ENCODE data around the gene KRT77.

KRT77 gene

DNA sequence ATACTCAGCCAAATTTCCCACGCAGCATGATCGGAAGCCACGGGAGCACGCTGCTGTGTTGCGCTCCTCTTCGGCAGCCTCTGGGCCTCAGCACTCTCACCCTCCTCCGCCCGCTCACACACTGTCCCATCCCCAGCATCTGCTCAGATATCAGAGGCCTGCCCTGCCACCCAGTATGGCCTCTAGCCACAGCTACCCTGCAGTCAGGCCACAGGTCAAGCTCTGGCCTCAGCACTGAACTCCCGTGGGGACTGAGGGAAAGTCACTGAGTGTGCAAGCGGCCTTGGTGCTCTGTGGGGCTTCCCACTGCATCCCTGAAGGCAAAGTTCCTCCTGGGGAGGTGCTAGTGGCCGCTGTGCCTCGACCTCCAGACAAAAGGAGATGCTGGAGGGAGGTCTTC is 2.0 kb downstream of the KRT77 start:
- no peak for ATAC-seq (ENCODE audit: low read depth)
- H3K9me3 ChIP-seq (ENCODE audit: severe bottlenecking) = no peaks in the 10 kb centered on the region
- H3K4me1 ChIP-seq (ENCODE audit: insufficient read depth, poor library complexity, severe bottlenecking) = no peaks in the 10 kb centered on the region
- H3K27me3 ChIP-seq (ENCODE audit: insufficient read depth, poor library complexity, severe bottlenecking) = no peaks in the 10 kb centered on the region
- H3K27ac ChIP-seq (ENCODE audit: poor library complexity, severe bottlenecking) = no peak overlapping the region
- DNase-seq (ENCODE audit: low spot score) = no peak
- H3K36me3 ChIP-seq (ENCODE audit: low read depth) = no peaks in the 10 kb centered on the region
- TF ChIP-seq, protein P1, sequence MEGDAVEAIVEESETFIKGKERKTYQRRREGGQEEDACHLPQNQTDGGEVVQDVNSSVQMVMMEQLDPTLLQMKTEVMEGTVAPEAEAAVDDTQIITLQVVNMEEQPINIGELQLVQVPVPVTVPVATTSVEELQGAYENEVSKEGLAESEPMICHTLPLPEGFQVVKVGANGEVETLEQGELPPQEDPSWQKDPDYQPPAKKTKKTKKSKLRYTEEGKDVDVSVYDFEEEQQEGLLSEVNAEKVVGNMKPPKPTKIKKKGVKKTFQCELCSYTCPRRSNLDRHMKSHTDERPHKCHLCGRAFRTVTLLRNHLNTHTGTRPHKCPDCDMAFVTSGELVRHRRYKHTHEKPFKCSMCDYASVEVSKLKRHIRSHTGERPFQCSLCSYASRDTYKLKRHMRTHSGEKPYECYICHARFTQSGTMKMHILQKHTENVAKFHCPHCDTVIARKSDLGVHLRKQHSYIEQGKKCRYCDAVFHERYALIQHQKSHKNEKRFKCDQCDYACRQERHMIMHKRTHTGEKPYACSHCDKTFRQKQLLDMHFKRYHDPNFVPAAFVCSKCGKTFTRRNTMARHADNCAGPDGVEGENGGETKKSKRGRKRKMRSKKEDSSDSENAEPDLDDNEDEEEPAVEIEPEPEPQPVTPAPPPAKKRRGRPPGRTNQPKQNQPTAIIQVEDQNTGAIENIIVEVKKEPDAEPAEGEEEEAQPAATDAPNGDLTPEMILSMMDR (IDR thresholded peaks at IDR 0.05; ENCODE audit: poor library complexity, severe bottlenecking) = no peak
- H3K4me3 ChIP-seq (ENCODE audit: severe bottlenecking) = no peak overlapping the region

DNA sequence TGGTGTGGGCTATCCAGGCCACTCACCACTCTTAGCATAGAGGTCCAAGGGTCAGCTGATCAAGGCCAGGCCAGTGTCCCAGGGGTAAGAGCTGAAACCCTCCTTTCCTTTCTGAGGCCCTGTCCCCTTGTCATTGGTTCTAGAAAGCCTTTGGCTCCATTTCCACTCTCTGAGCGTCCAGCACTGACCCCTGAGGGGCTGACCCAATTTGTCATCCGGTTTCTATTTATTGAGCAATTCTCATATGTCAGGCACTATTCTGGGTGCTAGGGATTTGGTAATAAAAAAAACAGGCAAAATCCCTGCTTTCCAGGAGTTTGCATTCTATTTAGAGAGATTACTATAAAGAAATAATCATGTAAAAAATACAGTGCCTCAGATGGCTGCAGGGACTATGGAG is 3.4 kb downstream of the KRT77 start:
- H3K4me1 ChIP-seq (ENCODE audit: insufficient read depth, poor library complexity, severe bottlenecking) = no peaks in the 10 kb centered on the region
- no peaks in the 10 kb centered on the region for H3K36me3 ChIP-seq (ENCODE audit: low read depth)
- no peaks in the 10 kb centered on the region for H3K9me3 ChIP-seq (ENCODE audit: severe bottlenecking)
- DNase-seq (ENCODE audit: low spot score) = no peak
- TF ChIP-seq, protein P1 (IDR thresholded peaks at IDR 0.05; ENCODE audit: poor library complexity, severe bottlenecking) = no peak
- no peak for ATAC-seq (ENCODE audit: low read depth)
- no peak overlapping the region for H3K4me3 ChIP-seq (ENCODE audit: severe bottlenecking)
- no peaks in the 10 kb centered on the region for H3K27me3 ChIP-seq (ENCODE audit: insufficient read depth, poor library complexity, severe bottlenecking)
- no peak overlapping the region for H3K27ac ChIP-seq (ENCODE audit: poor library complexity, severe bottlenecking)

DNA sequence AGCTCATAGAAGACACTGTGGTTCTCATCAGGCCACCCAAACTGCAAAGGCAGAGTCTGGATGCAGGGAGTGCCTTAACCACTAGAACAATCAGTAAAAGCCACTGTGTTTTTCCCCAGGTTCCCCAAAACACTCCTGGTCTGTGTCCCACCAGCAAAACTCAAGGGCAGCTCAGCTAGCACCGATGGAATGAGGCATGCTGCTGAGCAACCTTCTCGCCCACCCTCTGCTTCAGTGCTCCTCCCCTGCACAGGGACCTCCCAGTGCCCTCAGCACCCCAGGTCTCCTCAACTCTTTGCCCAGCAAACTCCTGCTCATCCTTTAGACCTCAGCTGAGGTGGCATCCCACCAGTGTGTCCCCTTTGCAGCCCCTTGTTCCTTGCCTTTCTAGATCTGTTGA is 4.0 kb downstream of the KRT77 start:
- H3K4me3 ChIP-seq (ENCODE audit: severe bottlenecking) = no peak overlapping the region
- no peak for DNase-seq (ENCODE audit: low spot score)
- H3K27ac ChIP-seq (ENCODE audit: poor library complexity, severe bottlenecking) = no peak overlapping the region
- no peaks in the 10 kb centered on the region for H3K9me3 ChIP-seq (ENCODE audit: severe bottlenecking)
- H3K27me3 ChIP-seq (ENCODE audit: insufficient read depth, poor library complexity, severe bottlenecking) = no peaks in the 10 kb centered on the region
- H3K36me3 ChIP-seq (ENCODE audit: low read depth) = no peaks in the 10 kb centered on the region
- ATAC-seq (ENCODE audit: low read depth) = no peak
- no peaks in the 10 kb centered on the region for H3K4me1 ChIP-seq (ENCODE audit: insufficient read depth, poor library complexity, severe bottlenecking)
- TF ChIP-seq, protein P1 (IDR thresholded peaks at IDR 0.05; ENCODE audit: poor library complexity, severe bottlenecking) = no peak

DNA sequence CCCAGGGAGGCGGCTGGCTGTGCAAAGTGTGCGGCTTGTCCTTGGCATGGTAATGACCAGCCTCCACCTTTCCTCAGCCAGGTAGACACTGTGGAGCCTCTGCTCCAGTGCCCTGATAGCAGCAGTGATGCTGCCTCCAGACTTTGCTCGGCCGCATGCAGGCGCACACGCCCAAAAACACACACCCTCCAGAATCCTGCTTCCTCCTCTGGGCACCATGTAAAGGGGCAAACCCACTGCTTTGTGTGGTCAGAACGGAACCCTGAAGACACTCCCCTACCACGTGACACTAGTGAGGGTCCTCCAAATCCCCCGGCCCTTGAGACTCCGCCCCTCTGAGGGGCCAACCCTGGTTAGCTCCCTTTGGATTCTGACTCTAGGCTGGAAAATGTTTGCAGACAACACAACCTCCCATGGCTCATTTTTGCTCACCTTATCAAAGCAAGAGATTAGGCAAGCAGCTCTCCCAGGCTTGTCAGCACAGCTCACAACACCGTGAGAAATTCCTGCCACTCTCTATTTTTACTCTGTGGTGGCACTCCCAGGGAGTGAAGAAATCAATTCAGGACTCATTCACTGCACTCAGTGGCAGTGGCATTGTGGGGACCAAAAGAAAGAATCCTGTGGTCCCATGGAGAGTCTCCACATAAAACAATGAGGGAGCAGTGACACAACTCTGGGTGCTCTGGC is 4.5 kb downstream of the KRT77 start:
- 0 out of 3 replicates have a peak, but pooled peaks have one; percentile 36 for ATAC-seq (ENCODE audit: low read depth)
- no peak overlapping the region for H3K4me3 ChIP-seq (ENCODE audit: severe bottlenecking)
- H3K4me1 ChIP-seq (ENCODE audit: insufficient read depth, poor library complexity, severe bottlenecking) = no peaks in the 10 kb centered on the region
- no peak overlapping the region for H3K27ac ChIP-seq (ENCODE audit: poor library complexity, severe bottlenecking)
- H3K27me3 ChIP-seq (ENCODE audit: insufficient read depth, poor library complexity, severe bottlenecking) = no peaks in the 10 kb centered on the region
- DNase-seq (ENCODE audit: low spot score) = no peak
- H3K36me3 ChIP-seq (ENCODE audit: low read depth) = no peaks in the 10 kb centered on the region
- H3K9me3 ChIP-seq (ENCODE audit: severe bottlenecking) = no peaks in the 10 kb centered on the region
- TF ChIP-seq, protein P1 (IDR thresholded peaks at IDR 0.05; ENCODE audit: poor library complexity, severe bottlenecking) = no peak

DNA sequence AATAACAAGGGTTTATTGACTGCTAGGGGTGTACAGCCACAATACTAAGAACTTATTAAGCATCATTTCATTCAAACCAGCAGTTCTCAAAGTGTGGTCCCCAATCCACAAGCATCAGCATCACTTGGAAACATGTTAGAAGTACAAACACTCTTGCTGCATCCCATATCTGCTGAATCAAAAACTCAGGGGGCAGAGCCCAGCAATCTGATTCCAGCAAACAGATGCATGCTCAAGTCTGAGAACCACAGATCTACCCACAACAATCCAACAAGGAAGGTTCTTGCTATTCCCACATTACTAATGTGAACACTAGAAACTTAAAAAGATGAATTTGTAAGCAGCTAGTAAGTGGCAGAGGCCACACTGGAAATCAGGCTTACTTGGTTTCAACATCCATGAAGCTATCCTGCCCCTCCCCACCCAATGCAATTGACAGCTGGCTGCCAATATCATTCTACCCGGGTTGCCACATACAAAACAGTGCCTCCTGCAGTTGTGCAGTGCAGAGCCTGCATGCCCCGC is 6.2 kb downstream of the KRT77 start:
- DNase-seq (ENCODE audit: low spot score) (no peak), ATAC-seq (ENCODE audit: low read depth) (no peak)
- Histone ChIP-seq H3K4me3 (ENCODE audit: severe bottlenecking) (no peak overlapping the region), H3K27me3 (ENCODE audit: insufficient read depth, poor library complexity, severe bottlenecking) (no peaks in the 10 kb centered on the region), H3K9me3 (ENCODE audit: severe bottlenecking) (no peaks in the 10 kb centered on the region), H3K27ac (ENCODE audit: poor library complexity, severe bottlenecking) (no peak overlapping the region), H3K4me1 (ENCODE audit: insufficient read depth, poor library complexity, severe bottlenecking) (no peaks in the 10 kb centered on the region), H3K36me3 (ENCODE audit: low read depth) (no peaks in the 10 kb centered on the region)
- TF ChIP-seq, protein P1 (IDR thresholded peaks at IDR 0.05; ENCODE audit: poor library complexity, severe bottlenecking) = no peak
